HG02798 (cell line): ENCODE measurements around the gene CACNA1C.

Experiments
- ATAC-seq: cut with Tn5 transposase; IDR thresholded peaks from one replicate; pipeline ENCODE4 v1.9.1; 2021; ENCODE audit warnings: mild to moderate bottlenecking; ENCODE audit not compliant: unreplicated experiment, poor library complexity

Gene CACNA1C

DNA sequence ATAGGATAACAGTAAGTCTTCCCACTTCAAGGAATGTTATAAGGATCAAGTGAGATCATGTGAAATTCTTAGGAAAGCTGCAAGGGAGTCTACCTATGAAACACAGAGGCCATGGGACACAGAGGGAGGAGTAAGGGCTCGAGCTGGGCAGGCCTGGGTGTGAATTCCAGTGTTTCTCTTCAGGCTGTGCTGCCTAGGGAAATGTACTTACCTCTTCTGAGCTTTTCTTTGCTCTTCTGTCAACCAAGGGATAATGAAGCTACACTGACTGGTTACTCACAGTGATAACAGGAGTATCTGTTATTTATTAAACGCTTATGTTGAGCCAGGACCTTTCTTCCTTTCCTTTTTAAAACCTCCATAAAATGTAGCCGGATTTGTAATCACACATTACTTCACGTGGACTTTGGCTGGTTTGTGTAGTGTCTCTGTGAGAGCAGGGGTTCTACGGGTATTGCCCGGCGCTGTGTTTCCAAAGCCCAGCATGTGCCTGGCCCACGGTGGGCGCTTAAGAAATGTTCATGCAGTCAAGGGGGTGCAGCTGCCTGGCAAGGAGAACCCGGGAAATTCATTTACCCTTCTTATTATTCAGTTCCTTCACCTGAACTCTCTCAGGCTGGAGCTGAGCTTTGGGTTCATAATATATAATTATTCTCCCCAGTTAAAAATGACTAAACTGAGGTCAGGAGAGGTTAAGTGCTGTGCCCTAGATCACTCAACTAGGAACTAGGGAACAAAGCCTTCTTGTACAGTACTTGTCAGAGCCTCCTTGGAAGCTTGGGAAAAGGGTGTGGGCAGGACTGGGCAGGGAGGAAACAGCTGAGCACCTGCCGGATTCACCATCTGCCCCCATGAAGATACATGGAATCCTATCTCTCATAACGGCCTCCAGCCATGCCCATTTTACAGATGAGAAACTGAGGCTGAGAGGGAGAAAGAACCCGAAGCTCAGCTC, 214.2 kb downstream of the CACNA1C start:
- ATAC-seq = no peak

- ATAC-seq = no peak
Measured at GRCh38 chr12:2267703-2268470, 215.1 kb downstream of the CACNA1C start.

GRCh38 chr12:2268471-2269286, 215.9 kb downstream of the CACNA1C start:
- no peak for ATAC-seq

DNA sequence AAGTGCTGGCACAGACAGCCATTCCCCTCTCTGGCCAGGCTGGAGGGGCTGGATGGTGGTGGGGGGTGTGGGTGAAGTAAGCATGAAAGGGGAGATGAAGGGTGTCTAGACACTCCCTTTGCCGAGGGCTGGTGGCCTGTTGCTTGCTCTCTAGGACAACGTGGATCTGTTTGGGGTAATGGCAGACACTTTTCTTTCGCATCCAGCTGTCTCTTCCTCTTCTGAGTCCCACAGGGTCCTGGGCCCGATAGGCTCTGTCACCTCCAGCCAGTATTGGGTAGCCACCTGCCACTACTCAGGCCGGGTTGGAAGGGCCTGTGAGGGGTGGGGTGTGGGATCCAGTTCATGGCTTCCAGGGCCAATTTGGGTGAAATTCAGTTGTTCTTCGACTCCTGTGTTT, 218.1 kb downstream of the CACNA1C start:
- ATAC-seq = no peak

- no peak for ATAC-seq
Measured at GRCh38 chr12:2271961-2272360, 219.2 kb downstream of the CACNA1C start.

DNA sequence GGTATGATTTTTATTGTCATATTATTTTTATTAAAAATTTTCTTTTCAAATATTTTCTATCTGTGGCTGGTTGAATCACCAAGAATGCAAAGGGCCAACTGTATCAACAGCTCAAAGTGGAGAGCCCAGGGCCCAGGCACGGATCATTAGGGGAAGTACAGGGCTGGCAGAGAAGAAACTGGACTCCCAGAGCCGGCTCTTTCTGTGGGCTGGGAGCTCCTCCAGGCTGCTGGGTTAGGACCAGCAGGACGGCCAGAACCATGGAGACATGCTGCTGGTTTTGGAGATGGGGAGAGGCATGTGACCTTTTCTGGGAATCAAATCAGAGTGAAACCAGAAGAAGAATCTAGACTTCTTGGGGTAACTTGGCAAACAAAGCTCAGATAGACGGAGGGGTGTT, 220.5 kb downstream of the CACNA1C start:
- ATAC-seq = no peak

DNA sequence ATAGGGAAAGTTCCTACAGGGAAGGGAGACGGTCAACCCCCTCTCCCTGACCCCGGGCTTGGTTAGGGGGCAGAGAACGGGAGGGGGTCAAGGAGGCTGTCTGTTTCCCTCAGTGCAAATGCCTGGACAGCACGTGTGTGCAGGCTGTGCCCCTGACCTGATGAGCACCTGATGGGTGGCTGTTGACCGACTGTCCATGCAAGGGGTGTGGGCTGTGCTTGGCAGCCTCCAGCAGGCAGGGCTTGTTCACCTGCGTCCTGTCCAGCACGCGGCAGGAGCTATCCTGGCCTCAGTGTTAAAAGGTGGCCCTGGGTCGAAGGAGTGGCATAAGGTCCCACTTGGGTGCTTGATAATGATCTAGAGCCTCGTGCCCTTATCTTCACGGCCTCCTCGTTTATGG, 221.0 kb downstream of the CACNA1C start:
- no peak for ATAC-seq

GRCh38 chr12:2274733-2275132, 221.9 kb downstream of the CACNA1C start:
- ATAC-seq = no peak

GRCh38 chr12:2276288-2277033, 223.7 kb downstream of the CACNA1C start:
- no peak for ATAC-seq

- no peak for ATAC-seq
Measured at GRCh38 chr12:2277492-2278155, 224.8 kb downstream of the CACNA1C start.

DNA sequence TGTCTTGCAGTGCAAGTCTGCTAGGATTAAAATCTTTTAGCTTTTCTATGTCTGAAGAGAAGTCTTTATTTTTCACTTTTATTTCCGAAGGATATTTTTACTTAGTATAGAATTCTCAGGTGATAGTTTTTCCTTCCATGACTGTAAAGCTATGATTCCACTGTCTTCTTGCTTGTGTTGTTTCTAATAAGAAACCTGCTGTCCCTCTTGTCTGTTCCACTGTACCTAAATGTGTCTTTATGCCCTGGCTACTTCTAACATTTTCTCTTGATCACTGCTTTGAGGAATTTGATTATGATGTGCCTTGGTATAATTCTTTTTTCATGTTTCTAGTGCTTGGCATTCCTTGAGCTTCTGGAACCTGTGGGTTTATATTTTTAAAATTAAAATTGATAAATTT, 228.7 kb downstream of the CACNA1C start:
- ATAC-seq = no peak

GRCh38 chr12:2282318-2282717, 229.5 kb downstream of the CACNA1C start:
- no peak for ATAC-seq

DNA sequence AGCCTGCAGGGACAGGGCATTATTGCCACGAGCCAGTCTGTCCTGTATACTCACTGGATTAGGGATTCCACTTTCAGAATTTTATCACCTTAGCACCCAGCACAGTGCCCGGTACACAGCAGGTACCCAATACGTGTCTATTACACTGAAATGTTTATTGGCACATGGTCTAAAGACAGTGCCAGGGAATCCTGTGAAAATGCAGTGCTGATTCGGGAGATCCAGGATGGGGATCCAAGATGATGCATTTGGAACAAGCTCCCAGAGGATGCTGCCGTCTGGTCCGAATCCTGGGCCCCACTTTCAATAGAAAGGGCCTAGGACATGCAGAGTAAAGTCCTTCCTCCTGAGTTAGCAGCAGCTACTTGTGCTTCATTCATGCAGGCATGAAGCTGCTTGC, 230.7 kb downstream of the CACNA1C start:
- ATAC-seq = no peak

GRCh38 chr12:2283916-2284315, 231.1 kb downstream of the CACNA1C start:
- no peak for ATAC-seq

DNA sequence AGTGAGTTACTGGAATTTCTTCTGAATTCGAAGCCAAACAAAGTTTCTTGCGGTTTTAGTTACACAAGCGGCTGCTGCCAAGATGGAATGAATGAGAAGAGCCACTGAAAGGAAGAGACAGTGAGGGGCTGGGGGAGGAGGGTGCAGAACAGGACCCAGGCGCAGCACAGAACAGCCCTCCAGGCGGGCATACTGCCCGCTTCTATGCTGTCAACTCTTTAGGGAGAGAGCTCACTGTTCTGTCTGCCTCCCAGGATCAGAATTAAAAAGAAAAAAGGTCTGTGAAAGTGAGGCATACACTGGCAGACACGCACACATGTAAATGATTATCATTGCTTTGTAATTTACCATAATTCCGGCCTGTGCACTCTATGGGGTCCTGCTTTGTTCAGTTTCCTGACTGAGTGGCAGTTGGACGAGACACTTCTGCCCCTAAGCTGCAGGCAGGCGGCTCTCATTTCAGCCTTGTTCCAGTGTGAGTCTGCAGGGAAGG, 231.6 kb downstream of the CACNA1C start:
- no peak for ATAC-seq

DNA sequence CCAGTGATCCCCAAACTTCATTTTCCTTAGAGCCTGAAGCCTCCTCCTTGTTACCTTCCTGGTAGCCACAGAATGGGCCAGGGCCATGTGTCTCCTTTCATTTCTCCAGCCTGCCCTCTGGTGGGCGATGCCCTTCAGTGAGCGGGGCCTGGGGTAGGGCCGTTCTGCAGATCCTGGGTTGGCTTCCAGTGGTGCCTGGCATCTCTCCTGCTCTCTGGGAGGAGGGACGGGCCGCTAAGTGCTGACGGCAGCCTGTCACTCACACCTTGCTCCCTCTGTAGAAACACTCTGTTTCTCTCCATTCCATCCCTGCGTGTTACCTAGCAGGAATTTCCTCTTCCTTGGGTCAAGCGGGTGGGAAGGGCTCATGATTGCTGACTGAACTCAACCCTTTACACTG, 232.1 kb downstream of the CACNA1C start:
- ATAC-seq = no peak

DNA sequence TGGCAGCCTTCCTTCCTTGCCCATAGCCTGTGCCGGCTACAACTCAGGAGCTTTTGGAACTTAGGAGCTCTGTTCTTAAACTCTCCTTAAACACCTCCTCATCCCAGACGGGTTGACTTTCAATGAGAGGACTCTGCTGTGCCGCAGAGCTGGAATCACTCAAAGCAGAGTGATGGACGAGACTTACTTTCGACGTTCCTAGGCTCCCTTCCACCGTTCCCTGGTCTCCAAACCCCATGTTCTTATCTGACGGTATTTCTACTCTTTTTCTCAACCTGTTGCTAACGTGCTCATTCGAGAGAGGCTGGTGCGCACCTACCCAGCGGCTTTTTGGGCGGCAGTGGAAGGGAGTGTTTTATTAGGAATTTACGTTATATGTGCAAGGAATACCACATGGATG, 232.7 kb downstream of the CACNA1C start:
- no peak for ATAC-seq

DNA sequence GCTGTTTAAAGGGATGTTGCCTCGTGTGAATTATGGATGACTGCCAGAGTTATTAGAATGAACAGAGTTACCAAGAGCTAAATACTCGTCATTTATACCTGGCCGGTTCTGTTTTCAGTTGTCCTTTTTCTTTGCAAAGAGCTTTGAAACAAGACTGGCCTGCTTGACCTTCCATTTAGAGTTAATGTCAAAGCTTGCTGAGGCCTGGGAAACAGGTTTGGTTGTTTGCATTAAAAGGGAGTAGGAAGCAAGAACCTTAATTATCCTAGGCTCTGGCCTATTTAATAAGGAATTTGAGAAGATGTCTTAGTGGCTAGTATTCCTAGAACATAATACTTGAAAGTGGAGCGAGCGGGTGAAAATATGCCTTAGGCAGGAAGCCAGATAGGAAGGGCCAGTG, 233.3 kb downstream of the CACNA1C start:
- no peak for ATAC-seq

- no peak for ATAC-seq
Measured at GRCh38 chr12:2286461-2287131, 233.8 kb downstream of the CACNA1C start.
